AG09319 (cell line): ENCODE data around the gene TFPI.

ENCODE experiments used
- DNase-seq: peaks from one replicate; pipeline ENCODE4 v3.0.0-alpha.2; 2010; ENCODE audit warnings: low read depth; ENCODE audit errors: extremely low read depth
- TF ChIP-seq, protein P1 (sequence below): IDR thresholded peaks from 2 replicates; pipeline ENCODE4 v1.5.1; 2011; ENCODE audit warnings: low read depth, mild to moderate bottlenecking, inconsistent platforms, low read length, moderate library complexity

TFPI gene

GRCh38 chr2:187434342-187434785 is 119.9 kb downstream of the TFPI start:
- TF ChIP-seq, protein P1, sequence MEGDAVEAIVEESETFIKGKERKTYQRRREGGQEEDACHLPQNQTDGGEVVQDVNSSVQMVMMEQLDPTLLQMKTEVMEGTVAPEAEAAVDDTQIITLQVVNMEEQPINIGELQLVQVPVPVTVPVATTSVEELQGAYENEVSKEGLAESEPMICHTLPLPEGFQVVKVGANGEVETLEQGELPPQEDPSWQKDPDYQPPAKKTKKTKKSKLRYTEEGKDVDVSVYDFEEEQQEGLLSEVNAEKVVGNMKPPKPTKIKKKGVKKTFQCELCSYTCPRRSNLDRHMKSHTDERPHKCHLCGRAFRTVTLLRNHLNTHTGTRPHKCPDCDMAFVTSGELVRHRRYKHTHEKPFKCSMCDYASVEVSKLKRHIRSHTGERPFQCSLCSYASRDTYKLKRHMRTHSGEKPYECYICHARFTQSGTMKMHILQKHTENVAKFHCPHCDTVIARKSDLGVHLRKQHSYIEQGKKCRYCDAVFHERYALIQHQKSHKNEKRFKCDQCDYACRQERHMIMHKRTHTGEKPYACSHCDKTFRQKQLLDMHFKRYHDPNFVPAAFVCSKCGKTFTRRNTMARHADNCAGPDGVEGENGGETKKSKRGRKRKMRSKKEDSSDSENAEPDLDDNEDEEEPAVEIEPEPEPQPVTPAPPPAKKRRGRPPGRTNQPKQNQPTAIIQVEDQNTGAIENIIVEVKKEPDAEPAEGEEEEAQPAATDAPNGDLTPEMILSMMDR = no peak
- peak; percentile 34 for DNase-seq

DNA sequence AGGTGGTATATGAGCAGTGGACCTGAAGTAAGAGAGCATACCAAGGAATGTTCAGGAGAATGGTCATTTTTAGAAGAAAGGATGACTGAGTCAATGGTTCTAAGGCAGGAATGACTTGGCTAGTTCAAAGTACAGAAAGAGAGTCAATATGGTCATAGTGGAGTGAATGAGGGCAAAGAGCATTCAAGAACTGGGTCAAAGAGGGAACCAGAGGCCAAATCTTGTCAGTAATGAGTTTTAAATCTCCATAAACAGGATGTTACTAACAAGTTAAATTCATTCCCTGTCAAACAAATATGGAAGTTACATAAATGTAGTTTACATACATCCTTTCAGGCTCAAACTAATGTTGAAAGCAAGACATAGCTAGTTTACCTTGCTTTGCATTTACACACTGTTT is 122.3 kb downstream of the TFPI start:
- DNase-seq = no peak

GRCh38 chr2:187429989-187430388 is 124.2 kb downstream of the TFPI start:
- TF ChIP-seq, protein P1 = no peak
- DNase-seq = no peak

More for the DNA sequence above, 122.3 kb downstream of the TFPI start:
- TF ChIP-seq, protein P1 = no peak

- no peak for DNase-seq
Observed at GRCh38 chr2:187424146-187424545, 130.1 kb downstream of the TFPI start.

DNA sequence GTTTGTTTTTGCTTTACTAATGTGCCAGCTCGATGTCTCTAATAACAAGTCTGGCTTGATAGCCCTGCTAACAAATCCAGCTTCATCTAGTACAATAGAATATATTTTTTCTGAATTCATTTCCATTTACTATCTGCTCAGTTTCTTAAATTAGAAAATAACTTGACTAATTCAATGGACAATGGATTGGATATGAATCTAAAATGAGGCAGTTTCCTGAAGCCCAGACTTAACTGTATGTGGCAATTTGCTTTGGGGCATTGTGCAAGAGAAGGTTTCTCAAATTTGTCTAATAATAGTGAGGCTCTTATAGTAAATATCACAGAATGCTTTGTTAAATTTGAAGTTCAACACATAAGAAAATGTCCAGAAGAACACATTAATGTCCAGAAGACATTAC is 132.0 kb downstream of the TFPI start:
- TF ChIP-seq, protein P1 = no peak
- DNase-seq = no peak

More at GRCh38 chr2:187424146-187424545, 130.1 kb downstream of the TFPI start:
- TF ChIP-seq, protein P1 = no peak

GRCh38 chr2:187421519-187421918 is 132.7 kb downstream of the TFPI start:
- TF ChIP-seq, protein P1 = no peak
- no peak for DNase-seq

GRCh38 chr2:187419808-187420207 is 134.4 kb downstream of the TFPI start:
- TF ChIP-seq, protein P1 = no peak

More at GRCh38 chr2:187419808-187420207, 134.4 kb downstream of the TFPI start:
- no peak for DNase-seq
